CD4-positive, alpha-beta T cell treated with Interleukin-10 for 1 hour (primary cell): ENCODE data around the gene UBR4.
A peak's percentile ranks its signal among the peaks of the same experiment; 100 is the strongest.
"Not testable (repeated sequence)": the region's sequence is repeated elsewhere in the genome, so short reads cannot be mapped to it uniquely, and the experiment has no call there.

Experiments used
- DNase-seq: peaks from one replicate; pipeline ENCODE4 v3.0.0-alpha.2; 2020

Gene UBR4

GRCh38 chr1:19219451-19219850 lies 9.4 kb upstream of the UBR4 start:
- no peak for DNase-seq

GRCh38 chr1:19216585-19216984 lies 6.5 kb upstream of the UBR4 start:
- not testable (repeated sequence) for DNase-seq

- DNase-seq: no peak
These were observed 3.5 kb upstream of the UBR4 start for GRCh38 chr1:19213580-19213979.

GRCh38 chr1:19212167-19212566 lies 2.1 kb upstream of the UBR4 start:
- no peak for DNase-seq

DNA sequence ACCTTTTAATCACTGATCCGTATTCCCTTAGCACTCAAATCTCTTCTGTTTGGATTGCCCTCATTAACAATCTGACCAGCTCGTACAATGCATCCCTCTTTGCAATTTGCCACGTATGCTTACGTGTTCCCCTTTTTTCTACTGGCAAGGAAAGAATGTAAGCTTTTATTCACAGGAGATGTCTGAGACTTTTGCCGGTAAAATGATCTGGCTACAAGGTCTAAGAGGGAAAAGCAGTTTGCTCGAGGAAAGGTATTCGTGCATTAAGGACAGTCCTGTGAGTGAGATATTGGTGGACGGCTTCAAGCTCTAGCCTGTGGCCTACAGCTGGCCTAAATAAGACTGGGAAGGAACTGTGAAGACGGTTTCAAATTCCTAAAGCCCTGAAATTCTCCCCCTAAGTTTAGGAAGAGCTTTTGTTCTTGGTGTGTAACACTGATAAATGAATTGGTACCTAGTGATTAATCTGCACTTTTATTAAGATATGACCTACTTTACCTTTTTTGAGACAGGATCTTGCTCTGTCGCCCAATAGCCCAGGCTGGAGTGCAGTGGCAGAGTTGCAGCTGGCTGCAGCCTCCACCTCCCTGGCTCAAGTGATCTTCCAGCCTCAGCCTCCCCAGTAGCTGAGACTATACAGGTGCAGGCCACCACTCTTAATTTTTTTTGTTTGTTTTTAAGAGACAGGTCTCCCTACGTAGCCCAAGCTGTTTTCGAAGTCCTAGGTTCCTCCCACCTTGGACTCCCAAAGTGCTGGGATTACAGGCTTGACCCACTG lies 895 bp upstream of the UBR4 start:
- DNase-seq: no peak

GRCh38 chr1:19209439-19209989 lies 552 bp downstream of the UBR4 start:
- DNase-seq: peak; percentile 54

GRCh38 chr1:19208710-19209438 lies 1.2 kb downstream of the UBR4 start:
- peak; percentile 14 for DNase-seq

DNA sequence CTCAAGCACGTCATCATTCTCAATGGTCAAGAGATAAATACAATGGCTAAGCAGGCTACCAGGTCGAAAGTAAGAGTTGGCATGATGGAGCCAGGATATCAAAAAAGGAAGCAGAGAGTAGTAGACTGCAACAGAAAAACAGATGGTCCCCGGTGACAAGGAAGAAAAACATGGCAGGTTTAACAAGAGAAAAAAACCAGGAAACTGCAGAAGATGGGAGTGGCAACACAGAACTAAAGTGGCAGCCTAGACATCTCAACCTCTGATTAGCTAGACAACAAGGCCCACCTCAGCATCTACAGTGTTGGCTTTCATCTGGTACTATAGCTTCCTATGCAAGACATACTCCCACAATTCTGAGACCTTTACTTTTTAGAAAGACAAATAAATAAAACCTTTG lies 3.1 kb downstream of the UBR4 start:
- no peak for DNase-seq

GRCh38 chr1:19205845-19206244 lies 4.2 kb downstream of the UBR4 start:
- DNase-seq: no peak

- DNase-seq: no peak
These were observed 4.7 kb downstream of the UBR4 start for GRCh38 chr1:19205403-19205802.

DNA sequence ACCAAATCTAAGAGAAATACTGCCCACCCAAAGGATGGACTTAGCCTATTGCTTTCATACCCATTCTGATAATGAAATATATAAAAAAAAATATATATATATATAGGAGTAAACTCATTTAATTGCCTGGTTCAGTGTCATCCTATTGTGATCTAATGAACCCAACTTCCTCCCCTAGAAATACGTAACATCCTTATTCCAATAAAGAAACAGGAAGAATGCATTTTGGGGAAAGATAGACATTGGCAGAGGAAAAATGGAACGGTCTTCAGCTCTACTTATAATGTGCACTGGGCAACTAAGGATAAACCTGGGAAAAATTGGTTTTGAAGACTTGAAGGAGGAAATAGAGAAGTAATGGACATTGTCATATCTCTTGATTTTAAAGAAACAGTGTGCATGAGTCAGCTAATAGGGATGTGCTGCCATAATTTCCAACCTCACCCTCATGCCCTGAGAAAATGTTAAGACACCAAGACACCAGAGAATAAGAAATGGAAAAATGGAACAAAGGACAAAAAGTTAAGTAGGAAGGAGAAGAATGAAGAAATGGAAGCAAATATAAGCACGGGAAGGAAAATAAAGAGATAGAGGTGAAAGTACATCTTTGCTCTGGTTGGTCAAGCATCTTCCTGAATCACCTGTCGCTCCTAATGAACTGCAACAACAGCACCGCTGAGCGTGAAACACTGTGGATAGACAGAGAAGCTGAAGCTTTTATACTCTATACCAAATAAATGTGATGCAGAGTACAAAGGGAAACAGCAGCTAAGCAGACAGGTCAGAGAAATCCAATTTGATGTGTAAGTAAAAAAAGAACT lies 5.4 kb downstream of the UBR4 start:
- no peak for DNase-seq

GRCh38 chr1:19203440-19203839 lies 6.6 kb downstream of the UBR4 start:
- DNase-seq: no peak

DNA sequence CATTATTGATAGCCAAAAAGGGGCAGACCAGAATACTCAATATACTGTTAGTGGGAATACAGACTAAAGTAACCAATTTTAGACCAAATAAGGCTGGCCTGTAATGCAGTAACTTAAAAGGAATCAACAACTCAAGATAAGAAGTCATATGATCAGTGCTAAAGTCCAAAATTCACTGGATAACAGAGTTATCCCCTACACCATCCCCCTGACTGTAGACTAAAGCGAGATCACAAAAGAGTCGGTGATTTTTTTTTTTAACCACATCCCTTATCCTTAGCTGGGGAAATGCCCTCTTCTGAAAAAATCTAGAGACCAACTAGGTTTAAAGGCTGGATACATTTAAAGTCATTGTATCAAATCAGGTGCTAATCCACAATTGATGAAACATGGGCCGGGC lies 7.7 kb downstream of the UBR4 start:
- peak; percentile 15 for DNase-seq

GRCh38 chr1:19199969-19200604 lies 10.0 kb downstream of the UBR4 start:
- DNase-seq: no peak

DNA sequence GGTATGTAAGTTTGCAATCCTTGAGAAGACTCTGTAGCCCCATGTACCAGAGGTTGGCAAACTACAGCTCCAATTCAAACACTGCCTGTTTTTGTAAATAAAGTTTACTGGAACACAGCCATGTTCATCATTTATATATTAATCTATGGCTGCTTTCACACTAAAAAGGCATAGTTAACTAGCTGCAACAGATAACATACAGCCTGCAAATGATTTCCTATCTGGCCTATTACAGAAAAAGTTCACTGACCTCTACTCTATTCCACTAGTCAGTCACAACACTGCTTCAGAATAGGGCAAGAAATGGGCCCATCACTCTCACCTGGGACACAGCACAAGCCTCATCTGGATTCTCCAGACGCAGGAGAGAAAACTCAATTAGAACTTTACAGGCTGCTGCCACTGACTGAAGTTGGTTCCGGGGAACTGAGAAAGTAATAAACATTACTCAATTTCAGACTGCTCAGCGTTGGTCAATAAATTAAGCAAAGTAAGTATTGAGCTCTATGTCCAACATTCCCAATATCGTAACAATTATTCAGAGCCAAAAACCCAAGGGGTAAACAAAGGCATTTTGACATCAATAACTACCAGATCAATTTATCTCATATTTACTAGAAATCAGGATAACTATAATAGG lies 10.6 kb downstream of the UBR4 start:
- DNase-seq: no peak

DNA sequence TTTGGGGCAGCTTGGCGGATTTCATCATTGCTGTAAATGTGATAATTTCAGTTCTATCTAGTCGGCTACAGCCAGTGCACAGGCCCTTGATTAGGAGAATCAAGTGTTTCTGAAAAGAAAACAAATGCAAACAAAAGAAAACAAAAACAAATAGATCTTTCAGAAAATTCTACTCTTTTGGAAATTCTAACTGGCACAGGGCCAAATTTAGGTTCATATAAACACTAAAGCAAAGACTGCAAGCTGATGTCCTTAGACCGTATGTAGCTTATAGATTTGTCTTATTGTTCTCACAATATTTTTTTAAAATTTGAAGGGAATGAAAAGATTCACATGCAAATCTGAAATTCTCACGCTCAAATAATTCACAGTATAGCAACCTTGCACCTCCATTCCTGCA lies 11.2 kb downstream of the UBR4 start:
- no peak for DNase-seq

DNA sequence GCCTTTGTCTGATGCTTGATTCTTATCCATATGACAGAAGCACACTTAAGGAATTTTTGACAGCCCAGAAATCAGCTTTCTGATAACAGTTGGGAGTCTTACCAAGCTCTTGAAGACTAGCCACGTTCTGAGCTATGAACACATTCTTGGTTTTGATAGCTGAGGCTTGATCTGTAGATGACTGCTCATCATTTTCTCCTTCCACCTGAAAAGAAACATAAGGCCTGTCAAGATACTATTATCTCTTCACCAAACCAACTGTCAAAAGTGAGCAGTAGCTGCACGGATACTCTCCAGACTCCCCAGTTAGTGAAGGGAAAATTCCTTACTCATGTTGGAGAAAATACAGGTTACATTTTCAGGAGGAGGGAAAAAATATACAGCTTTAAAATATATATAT lies 12.2 kb downstream of the UBR4 start:
- no peak for DNase-seq

GRCh38 chr1:19196331-19196730 lies 13.7 kb downstream of the UBR4 start:
- DNase-seq: no peak

DNA sequence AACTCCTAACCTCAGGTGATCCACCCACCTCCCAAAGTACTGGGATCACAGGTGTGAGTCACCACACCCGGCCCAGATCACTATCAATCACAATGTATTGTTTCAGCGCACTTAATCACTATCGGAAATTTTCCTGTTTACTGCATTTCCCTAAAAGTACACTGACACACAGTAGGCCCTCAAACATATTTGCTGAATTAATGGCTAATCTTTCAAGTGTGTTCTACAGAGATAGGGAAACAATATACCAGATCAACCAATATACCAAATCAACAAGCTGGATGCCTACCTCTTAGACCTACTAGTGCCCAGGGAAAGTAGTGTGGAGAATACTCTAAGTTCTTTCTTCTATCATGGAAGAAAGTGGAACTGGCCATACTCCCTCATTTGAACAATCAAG lies 17.1 kb downstream of the UBR4 start:
- no peak for DNase-seq

DNA sequence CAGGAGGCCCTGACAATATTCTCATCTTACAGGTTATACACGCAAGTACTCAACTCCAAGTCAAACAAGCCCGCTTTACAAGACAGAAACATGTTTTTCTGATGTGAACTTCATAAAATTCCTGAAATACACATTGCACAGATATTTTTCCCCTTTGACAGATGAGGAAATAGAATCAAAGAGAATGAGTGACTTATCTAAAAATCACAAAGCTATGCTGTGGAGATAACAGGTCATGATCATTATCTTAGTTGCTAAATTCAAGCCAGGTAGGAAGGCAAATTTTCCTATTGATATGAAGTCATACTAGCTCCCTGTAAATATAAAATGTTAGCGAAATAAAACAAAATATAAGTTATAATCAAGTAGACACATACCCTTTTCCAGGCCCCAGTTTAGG lies 18.3 kb downstream of the UBR4 start:
- DNase-seq: no peak

GRCh38 chr1:19190468-19190867 lies 19.6 kb downstream of the UBR4 start:
- no peak for DNase-seq

DNA sequence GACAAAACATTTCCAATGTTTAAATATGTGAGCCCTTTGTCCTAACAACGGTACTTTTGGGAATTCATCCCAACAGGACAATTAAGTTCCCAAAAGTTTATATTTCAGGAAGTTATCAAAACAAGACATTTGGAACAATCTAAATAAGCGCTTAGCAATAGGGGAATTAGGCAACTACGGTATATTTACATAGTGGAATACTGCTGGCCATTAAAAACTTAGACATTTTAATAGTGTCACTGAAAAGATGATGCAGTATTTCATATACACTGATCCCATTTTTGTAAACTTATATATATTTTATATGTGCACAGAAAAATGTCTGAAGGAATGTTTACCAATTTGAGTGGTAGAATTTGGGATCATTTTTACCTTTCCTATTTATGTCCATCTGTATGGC lies 20.8 kb downstream of the UBR4 start:
- no peak for DNase-seq
